Inferior parietal cortex (tissue), 1 donor: ENCODE measurements around the gene CPA2.
"Not testable (repeated sequence)": the region's sequence is repeated elsewhere in the genome, so short reads cannot be mapped to it uniquely, and the experiment has no call there.

Experiments
- DNase-seq: peaks from one replicate; pipeline ENCODE4 v3.0.0-alpha.2; 2016; ENCODE audit errors: extremely low spot score

CPA2 gene

GRCh38 chr7:130266258-130266960, at the start of gene CPA2:
CPA2 (plus strand) TSS chr7:130266863; CDS start chr7:130266882, 19 bp downstream.
- no peak for DNase-seq

GRCh38 chr7:130218806-130219620, 47.6 kb upstream of the CPA2 start:
- no peak for DNase-seq

DNA sequence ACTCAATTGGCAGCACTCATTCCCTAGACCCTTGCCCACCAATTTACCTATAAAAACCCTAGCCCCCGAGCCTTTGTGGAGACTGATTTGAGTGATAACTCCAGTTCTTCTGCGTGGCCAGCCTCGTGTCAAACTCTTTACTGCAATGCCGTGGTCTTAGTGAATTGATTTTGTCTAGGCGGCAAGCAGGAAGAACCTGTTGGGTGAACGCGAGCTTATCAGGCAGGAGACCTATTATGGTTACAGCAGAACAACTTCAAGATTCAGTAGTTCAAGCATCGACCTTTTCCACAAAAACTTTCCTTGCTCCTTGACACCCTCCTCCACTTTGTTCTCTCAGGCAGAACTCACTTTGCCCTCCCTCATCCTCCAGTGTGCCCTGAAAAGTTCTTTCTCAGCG, 46.8 kb upstream of the CPA2 start:
- no peak for DNase-seq

GRCh38 chr7:130221746-130222145, 44.9 kb upstream of the CPA2 start:
- DNase-seq: no peak

DNA sequence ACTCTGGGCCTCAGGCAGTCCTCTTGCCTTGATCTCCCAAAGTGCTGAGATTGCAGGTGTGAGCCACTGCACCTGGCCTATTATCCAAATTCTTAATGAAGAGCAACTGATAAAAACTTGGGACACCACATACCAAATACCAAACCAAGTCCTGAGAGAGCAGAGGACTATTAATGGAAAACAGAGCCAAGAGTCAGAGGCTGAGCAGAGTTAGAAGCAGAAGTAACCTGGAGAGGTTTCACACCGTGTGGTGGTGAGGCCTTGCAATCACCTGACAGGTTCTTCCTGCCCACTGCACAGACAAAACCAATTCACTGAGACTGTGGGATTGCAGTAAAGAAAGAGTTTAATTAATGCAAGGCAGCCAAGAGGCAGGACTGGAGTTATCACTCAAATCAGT, 43.0 kb upstream of the CPA2 start:
- DNase-seq: no peak

GRCh38 chr7:130224210-130224609, 42.5 kb upstream of the CPA2 start:
- DNase-seq: no peak

- DNase-seq: not testable (repeated sequence)
Measured at GRCh38 chr7:130224923-130225322, 41.7 kb upstream of the CPA2 start.

- DNase-seq: no peak
Measured at GRCh38 chr7:130226333-130226732, 40.3 kb upstream of the CPA2 start.

GRCh38 chr7:130227883-130228575, 38.6 kb upstream of the CPA2 start:
- peak; percentile 64 for DNase-seq

DNA sequence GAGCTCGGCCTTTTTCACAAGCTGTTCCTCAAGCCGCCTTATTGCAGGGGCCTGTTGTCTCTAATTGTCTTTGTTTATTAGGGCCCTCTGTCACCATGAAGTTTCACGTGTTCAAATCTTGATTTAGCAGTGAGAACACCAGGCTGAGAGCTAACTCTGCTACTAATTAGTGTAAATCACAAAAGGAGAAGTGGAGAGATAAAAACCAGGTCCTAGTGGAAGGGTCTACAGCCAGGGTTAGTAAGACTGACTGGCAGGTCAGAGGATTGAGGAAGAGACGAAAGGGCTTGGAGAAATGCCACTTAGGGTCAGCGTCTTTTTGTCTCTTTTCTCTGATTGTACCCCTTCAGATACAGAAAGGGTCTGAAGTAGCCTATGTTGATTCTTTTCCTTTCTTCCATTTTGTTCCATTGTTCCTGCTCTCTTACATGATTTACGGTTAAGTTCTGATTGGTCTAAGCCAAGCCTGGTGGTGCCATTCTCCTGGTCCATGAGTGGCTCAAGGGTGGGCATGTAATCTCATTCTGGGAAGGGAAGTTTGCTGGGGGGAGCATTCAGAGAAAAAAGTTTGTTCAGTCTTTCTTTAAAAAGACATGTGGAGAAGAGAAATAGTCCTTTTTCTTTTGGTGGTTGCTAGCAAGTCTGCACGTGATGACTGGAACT, 37.7 kb upstream of the CPA2 start:
- DNase-seq: no peak

DNA sequence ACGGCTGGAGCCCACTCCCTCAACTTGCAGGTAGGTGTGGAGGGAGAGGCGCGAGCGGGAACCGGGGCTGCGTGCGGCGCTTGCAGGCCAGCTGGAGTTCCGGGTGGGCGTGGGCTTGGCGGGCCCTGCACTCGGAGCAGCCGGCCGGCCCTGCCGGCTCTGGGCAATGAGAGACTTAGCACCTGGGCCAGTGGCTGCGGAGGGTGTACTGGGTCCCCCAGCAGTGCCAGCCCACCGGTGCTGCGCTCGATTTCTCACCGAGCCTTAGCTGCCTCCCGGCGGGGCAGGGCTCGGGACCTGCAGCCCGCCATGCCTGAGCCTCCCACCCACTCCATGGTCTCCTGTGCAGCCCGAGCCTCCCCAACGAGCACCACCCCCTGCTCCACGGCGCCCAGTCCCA, 36.7 kb upstream of the CPA2 start:
- not testable (repeated sequence) for DNase-seq

- DNase-seq: no peak
Measured at GRCh38 chr7:130231792-130232191, 34.9 kb upstream of the CPA2 start.

DNA sequence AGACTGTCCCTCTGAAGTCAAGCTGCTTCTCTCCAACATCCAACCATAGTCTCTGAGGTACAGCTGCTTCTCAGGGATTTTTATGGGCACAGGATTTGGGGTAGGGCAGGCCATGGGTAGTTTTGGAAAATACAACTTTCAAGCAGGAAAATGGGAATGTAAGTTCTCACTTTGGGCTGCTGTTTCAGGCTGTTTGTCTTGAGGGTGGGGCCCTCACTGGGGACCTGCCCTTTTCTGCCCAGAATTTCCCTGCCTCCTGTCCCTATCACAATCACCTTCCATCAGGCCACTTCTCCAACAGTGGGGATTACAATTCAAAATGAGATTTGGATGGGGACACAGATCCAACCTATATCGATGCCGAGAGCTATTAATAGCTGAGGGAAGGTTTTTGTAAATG, 34.5 kb upstream of the CPA2 start:
- DNase-seq: no peak

DNA sequence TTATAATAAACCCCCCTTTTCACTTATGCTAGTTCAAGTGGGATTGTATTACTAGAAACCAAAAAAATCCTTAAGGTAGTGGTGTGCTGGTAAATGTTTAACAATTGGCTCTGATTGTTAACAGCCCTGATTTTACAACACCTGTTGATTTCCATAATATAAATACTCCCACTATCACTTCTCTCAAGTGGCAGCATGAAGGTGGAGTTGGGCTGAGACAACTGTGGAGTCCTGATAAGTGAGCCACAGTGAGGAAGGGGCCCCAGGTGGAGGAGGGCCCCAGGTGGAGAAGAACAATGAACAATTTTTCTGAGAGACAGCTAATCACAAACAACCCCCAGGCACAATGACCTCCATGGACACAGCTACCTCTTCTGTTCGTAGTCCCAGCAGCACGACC, 32.6 kb upstream of the CPA2 start:
- DNase-seq: no peak

GRCh38 chr7:130236361-130236760, 30.3 kb upstream of the CPA2 start:
- DNase-seq: not testable (repeated sequence)

DNA sequence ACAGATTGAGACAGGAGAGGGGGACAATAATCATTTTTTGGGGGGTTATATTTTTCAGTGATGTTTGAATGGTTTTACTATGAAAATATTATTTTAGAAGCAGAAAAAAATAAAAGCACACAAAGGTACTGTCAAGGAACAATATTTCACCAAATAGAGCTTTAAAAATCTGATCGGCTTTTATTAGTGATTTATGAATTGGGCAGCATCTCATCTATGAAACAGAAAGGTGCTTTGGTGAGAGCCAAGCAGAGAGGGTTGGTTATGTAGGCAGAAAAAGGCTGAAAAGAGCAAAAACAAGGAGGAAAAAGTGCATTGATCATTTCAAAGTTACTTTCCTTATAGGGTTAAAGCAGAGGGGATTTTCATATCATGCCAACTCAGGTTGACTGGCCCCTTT, 26.4 kb upstream of the CPA2 start:
- DNase-seq: no peak

- DNase-seq: no peak
Measured at GRCh38 chr7:130242198-130243014, 24.3 kb upstream of the CPA2 start.

- not testable (repeated sequence) for DNase-seq
Measured at GRCh38 chr7:130243486-130243885, 23.2 kb upstream of the CPA2 start.

GRCh38 chr7:130246491-130246890, 20.2 kb upstream of the CPA2 start:
- not testable (repeated sequence) for DNase-seq

DNA sequence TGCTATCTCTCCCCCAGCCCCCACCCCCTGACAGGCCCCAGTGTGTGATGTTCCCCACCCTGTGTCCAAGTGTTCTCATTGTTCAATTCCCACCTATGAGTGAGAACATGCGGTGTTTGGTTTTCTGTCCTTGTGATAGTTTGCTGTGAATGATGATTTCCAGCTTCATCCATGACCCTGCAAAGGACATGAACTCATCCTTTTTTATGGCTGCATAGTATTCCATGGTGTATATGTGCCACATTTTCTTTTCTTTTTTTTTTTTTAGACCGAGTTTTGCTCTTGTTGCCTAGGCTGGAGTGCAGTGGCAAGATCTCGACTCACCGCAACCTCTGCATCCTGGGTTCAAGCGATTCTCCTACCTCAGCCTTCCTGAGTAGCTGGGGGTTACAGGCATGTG, 17.8 kb upstream of the CPA2 start:
- DNase-seq: not testable (repeated sequence)

DNA sequence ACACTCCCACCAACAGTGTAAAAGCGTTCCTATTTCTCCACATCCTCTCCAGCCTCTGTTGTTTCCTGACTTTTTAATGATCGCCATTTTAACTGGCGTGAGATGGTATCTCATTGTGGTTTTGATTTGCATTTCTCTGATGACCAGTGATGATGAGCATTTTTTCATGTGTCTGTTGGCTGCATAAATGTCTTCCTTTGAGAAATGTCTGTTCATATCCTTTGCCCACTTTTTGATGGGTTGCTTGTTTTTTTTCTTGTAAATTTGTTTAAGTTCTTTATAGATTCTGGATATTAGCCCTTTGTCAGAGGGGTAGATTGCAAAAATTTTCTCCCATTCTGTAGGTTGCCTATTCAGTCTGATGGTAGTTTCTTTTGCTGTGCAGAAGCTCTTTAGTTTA, 17.0 kb upstream of the CPA2 start:
- DNase-seq: not testable (repeated sequence)
